Tibial nerve (tissue), 4 donors: ENCODE measurements around the gene OXER1. TPM values are rescaled to one million over a fixed set of nuclear protein-coding genes. Genes with fewer than 3 reads are reported as not detected.
"Not testable (repeated sequence)": the region's sequence is repeated elsewhere in the genome, so short reads cannot be mapped to it uniquely, and the experiment has no call there.

Experiments
- DNase-seq, 2 donors: peaks; one replicate each; pipeline ENCODE4 v3.0.0-alpha.2; 2019; ENCODE audit warnings: low spot score in 2 of 2
- H3K27ac ChIP-seq, 4 donors: fragments of 200-600 bp; sonication (generic) in 3 of 4; one replicate each; pipeline ENCODE4 v1.5.1; 2017 to 2019; ENCODE audit warnings: mild to moderate bottlenecking in 1 of 4
- H3K27me3 ChIP-seq, 2 donors: fragments of 200-600 bp; sonication (generic) in 1 of 2; one replicate each; pipeline versions ENCODE4 v1.5.1 to v1.6.0; 2017 to 2019
- H3K36me3 ChIP-seq, 3 donors: fragments of 200-600 bp; sonication (generic); one replicate each; pipeline ENCODE4 v1.5.1; 2018 to 2019
- H3K4me1 ChIP-seq, 4 donors: fragments of 200-600 bp; sonication (generic) in 3 of 4; one replicate each; pipeline ENCODE4 v1.5.1; 2017 to 2019
- H3K4me3 ChIP-seq, 4 donors: fragments of 200-600 bp; sonication (generic) in 3 of 4; one replicate each; pipeline ENCODE4 v1.5.1; 2017 to 2019; ENCODE audit warnings: mild to moderate bottlenecking in 1 of 4, moderate library complexity in 1 of 4
- H3K9me3 ChIP-seq, 4 donors: fragments of 200-600 bp; sonication (generic) in 3 of 4; one replicate each; pipeline ENCODE4 v1.5.1; 2017 to 2019
- CTCF ChIP-seq, 5 experiments: fragments of 200-600 bp in 3 of 5; fragments of 450-650 bp in 2 of 5; sonication (generic) in 3 of 5; IDR thresholded peaks; one replicate each; pipeline ENCODE4 v1.5.1; 2016 to 2019; ENCODE audit warnings: antibody characterized with exemption in 5 of 5, mild to moderate bottlenecking in 3 of 5, moderate library complexity in 2 of 5
- EP300 ChIP-seq, 2 donors: sonication (generic); formaldehyde crosslinking; IDR thresholded peaks; one replicate each; pipeline ENCODE4 v1.6.1; 2017; ENCODE audit warnings: antibody characterized with exemption in 2 of 2, mild to moderate bottlenecking in 1 of 2
- POLR2A ChIP-seq, 2 donors: fragments of 450-650 bp; IDR thresholded peaks; one replicate each; pipeline ENCODE4 v1.6.1; 2017; ENCODE audit warnings: antibody characterized with exemption in 2 of 2, mild to moderate bottlenecking in 2 of 2, moderate library complexity in 2 of 2
- WGBS, 2 donors: methylation state at CpG; one replicate each; pipeline ENCODE4 v1.1.5; 2018; 5-methylcytosine and 5-hydroxymethylcytosine counted together
- total RNA-seq, 4 donors: library from RNA; depleted of rRNA; stranded (reverse); fragments of >200 nt; gene quantifications; one replicate each; pipeline ENCODE4 v1.1.0, GENCODE V29; 2016

The OXER1 gene
- total RNA-seq, 4 donors from 2014 or later: 0.60 to 3.7 (median 1.3) TPM

- Histone ChIP-seq H3K27ac (no peak overlapping the region), H3K36me3 (peaks cover 0 to 57% (median 0%) of the 10 kb centered on the region in 3 donors), H3K27me3 (no peaks in the 10 kb centered on the region), H3K4me1 (no peaks in the 10 kb centered on the region), H3K9me3 (no peaks in the 10 kb centered on the region), H3K4me3 (no peak overlapping the region)
- no peak for DNase-seq
- TF ChIP-seq EP300 (IDR thresholded peaks at IDR 0.05) (no peak), POLR2A (IDR thresholded peaks at IDR 0.05) (no peak), CTCF (IDR thresholded peaks at IDR 0.05) (no peak)
- WGBS, 2 donors: 65 to 91% methylated on average over 1 of the region's 1 CpG
Measured at GRCh38 chr2:42743659-42743990, 20.3 kb downstream of the OXER1 start.

- Histone ChIP-seq H3K27me3 (no peaks in the 10 kb centered on the region), H3K4me3 (no peak overlapping the region), H3K9me3 (no peaks in the 10 kb centered on the region), H3K27ac (no peak overlapping the region), H3K4me1 (no peaks in the 10 kb centered on the region), H3K36me3 (peaks cover 0 to 60% (median 0%) of the 10 kb centered on the region in 3 donors)
- no peak for TF ChIP-seq CTCF (IDR thresholded peaks at IDR 0.05)
- TF ChIP-seq POLR2A (IDR thresholded peaks at IDR 0.05): no peak
- no peak for TF ChIP-seq EP300 (IDR thresholded peaks at IDR 0.05)
- DNase-seq: no peak
- 61 to 71% methylated on average over 2 of the region's 2 CpGs for WGBS, 2 donors
Measured at GRCh38 chr2:42742740-42743658, 20.9 kb downstream of the OXER1 start.

GRCh38 chr2:42741140-42741539 is 22.8 kb downstream of the OXER1 start:
- TF ChIP-seq POLR2A (IDR thresholded peaks at IDR 0.05): no peak
- no peak for TF ChIP-seq CTCF (IDR thresholded peaks at IDR 0.05)
- TF ChIP-seq EP300 (IDR thresholded peaks at IDR 0.05): no peak
- Histone ChIP-seq H3K27ac (no peak overlapping the region), H3K4me1 (no peaks in the 10 kb centered on the region), H3K9me3 (peaks cover 0 to 2% (median 0%) of the 10 kb centered on the region in 4 donors), H3K36me3 (peaks cover 0 to 60% (median 0%) of the 10 kb centered on the region in 3 donors), H3K27me3 (no peaks in the 10 kb centered on the region), H3K4me3 (no peak overlapping the region)
- WGBS, 2 donors: 85 to 91% methylated on average over 3 of the region's 3 CpGs
- DNase-seq: no peak

GRCh38 chr2:42736598-42737322 is 27.2 kb downstream of the OXER1 start:
- Histone ChIP-seq H3K27ac (no peak overlapping the region), H3K4me1 (no peaks in the 10 kb centered on the region), H3K36me3 (peaks cover 0 to 86% (median 0%) of the 10 kb centered on the region in 3 donors), H3K9me3 (peaks cover 0 to 23% (median 4%) of the 10 kb centered on the region in 4 donors), H3K4me3 (no peak overlapping the region), H3K27me3 (no peaks in the 10 kb centered on the region)
- no peak for TF ChIP-seq POLR2A (IDR thresholded peaks at IDR 0.05)
- TF ChIP-seq EP300 (IDR thresholded peaks at IDR 0.05): no peak
- no peak for TF ChIP-seq CTCF (IDR thresholded peaks at IDR 0.05)
- no peak for DNase-seq

GRCh38 chr2:42733852-42734251 is 30.1 kb downstream of the OXER1 start:
- no peak for TF ChIP-seq EP300 (IDR thresholded peaks at IDR 0.05)
- TF ChIP-seq CTCF (IDR thresholded peaks at IDR 0.05): no peak
- TF ChIP-seq POLR2A (IDR thresholded peaks at IDR 0.05): no peak
- 91 to 97% methylated on average over 1 of the region's 1 CpG for WGBS, 2 donors
- peaks cover 0 to 32% (median 8%) of the 10 kb centered on the region in 4 donors for H3K9me3 ChIP-seq
- DNase-seq: no peak
- no peaks in the 10 kb centered on the region for H3K4me1 ChIP-seq
- no peaks in the 10 kb centered on the region for H3K27me3 ChIP-seq
- H3K4me3 ChIP-seq: no peak overlapping the region
- no peak overlapping the region for H3K27ac ChIP-seq
- H3K36me3 ChIP-seq: peaks cover 0 to 88% (median 0%) of the 10 kb centered on the region in 3 donors

- 95 to 96% methylated on average over 4 of the region's 4 CpGs for WGBS, 2 donors
- Histone ChIP-seq H3K36me3 (peaks cover 0 to 86% (median 0%) of the 10 kb centered on the region in 3 donors), H3K9me3 (peaks cover 0 to 32% (median 8%) of the 10 kb centered on the region in 4 donors)
- not testable (repeated sequence) for H3K27me3 ChIP-seq, H3K4me1 ChIP-seq, DNase-seq, H3K27ac ChIP-seq, H3K4me3 ChIP-seq
Measured at GRCh38 chr2:42731316-42731715, 32.6 kb downstream of the OXER1 start.
